GM12872 (cell line): ENCODE data around the gene INS.

ENCODE experiments used
- CTCF ChIP-seq: IDR thresholded peaks from 3 replicates; pipeline ENCODE4 v1.5.1; 2011; ENCODE audit warnings: low read depth, mild to moderate bottlenecking, low read length, moderate library complexity; ENCODE audit not compliant: insufficient read depth

The INS gene

GRCh38 chr11:2137202-2138067 is 23.6 kb downstream of the INS start:
- no peak for TF ChIP-seq CTCF

- TF ChIP-seq CTCF = no peak
These were observed 24.1 kb downstream of the INS start for GRCh38 chr11:2136952-2137201.

DNA sequence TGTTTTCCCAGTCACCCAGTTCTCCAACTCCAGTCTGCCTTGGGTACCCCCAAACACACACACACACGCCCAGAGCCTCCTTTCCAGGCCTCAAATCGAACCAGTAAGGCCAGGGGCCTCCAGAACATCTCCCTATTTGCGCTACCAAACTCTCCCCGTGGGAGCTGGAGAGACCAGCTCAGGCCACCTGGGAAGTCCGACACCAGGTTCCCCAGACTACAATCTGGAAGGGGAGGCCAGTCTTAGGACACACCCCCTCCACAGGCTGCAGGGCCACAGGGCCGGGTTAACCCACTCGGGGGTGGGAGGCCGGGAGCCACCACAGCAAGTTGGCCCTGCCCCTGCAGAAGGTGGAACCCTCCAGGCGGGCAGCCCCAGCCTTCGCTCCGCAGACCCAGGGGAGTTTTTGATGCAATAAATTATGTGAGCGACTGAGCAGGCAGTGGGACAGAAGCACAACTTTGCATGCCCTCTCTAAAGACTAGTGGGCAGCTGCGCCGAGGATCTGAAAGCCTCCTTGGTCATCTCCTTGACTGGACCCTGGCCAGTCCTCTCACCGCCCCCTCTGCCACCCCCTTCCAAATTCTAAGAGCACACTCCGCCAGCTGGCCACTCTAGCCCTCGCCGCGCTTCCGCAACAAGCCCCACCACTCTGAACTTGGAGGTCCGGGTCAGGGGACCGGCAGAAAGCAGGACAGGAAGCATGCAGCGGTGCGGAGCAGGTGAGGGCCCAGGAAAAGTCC is 24.6 kb downstream of the INS start:
- TF ChIP-seq CTCF = no peak

GRCh38 chr11:2135648-2136201 is 25.3 kb downstream of the INS start:
- TF ChIP-seq CTCF = no peak

DNA sequence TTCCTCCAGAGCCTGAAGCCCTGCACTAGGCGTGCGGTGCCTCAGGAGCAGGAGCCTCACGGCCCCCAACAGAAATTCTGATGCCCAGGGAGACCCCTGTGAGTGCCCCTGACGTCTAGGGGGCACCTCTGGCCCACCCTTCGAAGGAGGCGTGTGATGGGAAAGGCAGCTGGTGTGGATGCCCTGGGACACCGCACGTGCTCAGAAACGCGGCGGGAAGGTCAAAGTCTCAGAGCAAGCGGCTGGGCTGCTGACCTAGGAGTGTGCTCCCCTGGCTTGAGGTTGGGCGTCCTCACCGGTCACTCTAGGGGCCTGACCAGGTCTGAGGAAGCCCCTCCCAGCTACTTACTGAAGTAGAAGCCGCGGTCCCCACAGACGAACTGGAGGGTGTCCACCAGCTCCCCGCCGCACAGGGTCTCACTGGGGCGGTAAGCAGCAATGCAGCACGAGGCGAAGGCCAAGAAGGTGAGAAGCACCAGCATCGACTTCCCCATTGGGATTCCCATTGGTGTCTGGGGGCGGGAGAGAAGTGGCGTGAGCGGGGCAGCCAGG is 25.9 kb downstream of the INS start:
- TF ChIP-seq CTCF = no peak

DNA sequence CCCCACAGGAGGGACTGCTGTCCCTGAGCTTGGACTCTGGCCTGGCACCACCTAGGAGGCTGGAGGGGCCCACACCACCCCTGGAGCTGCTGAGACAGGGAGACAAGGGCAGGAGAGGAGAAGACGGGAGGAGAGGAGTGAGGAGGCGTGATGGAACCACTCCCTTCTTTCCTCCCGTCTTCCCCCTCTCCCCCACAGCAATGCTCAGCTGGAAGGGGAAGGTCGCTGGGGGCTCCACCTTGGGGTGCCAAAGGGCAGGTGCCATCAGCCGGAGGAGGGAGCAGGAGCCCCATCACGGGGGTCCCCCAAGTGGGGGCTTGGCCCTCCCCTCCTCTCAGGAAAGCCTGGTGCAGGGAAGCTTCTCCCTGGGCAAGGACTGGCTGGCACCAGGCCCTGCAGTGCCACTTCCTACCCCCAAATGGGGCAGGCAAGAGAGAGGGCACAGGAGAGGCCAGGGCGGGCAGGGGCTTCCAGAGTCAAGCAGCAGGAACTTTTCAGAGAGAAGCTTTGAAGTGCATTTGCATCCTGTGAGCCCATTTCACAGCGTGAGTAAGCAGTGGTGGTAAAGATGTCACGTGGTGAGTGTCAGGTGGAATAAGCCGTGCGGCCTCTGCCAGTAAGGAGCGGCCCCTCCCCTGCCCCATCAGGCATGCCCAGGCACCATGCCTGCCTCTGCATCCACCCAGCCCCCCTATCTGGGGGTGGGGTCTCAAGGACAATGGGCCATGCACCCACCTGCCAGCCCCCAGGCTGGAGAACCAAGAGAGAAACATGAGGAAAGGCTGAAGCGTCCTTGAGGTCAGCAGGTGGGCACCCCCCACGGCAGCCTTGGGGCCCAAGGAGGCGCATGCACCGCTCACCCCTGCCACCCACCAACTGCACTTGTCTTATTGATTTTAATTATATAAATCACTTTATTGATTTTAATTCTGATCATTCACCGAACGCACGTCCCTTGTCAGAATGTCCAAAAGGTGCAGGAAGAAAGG is 26.7 kb downstream of the INS start:
- TF ChIP-seq CTCF = no peak
